ENCODE data around the gene PRMT7. TPM values are rescaled to one million over a fixed set of nuclear protein-coding genes. Genes with fewer than 3 reads are reported as not detected.

PRMT7 gene
- total and polyA plus RNA-seq, 2 of the 8 experiments (the other 6 are each of a cell fraction or from before 2014, with no cell fraction given): 48.2 to 49.3 TPM

GRCh38 chr16:68360956-68361355, 50.1 kb downstream of the PRMT7 start:
- no peak overlapping the region for H3K4me2 ChIP-seq (ENCODE audit: insufficient read depth in 1 of 2, low read depth in 2 of 2, low read length in 2 of 2)
- no peak overlapping the region for H3K4ac ChIP-seq (replicated peaks; ENCODE audit: insufficient read length, low read depth, low read length)
- FAIRE-seq: no peak
- H4K8ac ChIP-seq (ENCODE audit: extremely low read depth, insufficient read depth, low read length): no peak overlapping the region
- TF ChIP-seq CBX5 (IDR thresholded peaks at IDR 0.05; ENCODE audit: low read depth, low read length) (no peak), SP4 (IDR thresholded peaks at IDR 0.05; ENCODE audit: low read length) (no peak), TBP (IDR thresholded peaks at IDR 0.05; ENCODE audit: low read depth, low read length) (no peak), GTF2F1 (IDR thresholded peaks at IDR 0.05; ENCODE audit: borderline replicate concordance, low read depth, low read length) (no peak), BRCA1 (IDR thresholded peaks at IDR 0.05; ENCODE audit: low read depth, low read length) (no peak)
- no peak overlapping the region for H3K9ac ChIP-seq (replicated peaks in 1 of 4; ENCODE audit: extremely low read depth in 1 of 4, low read depth in 3 of 4, low read length in 3 of 4)
- no peak overlapping the region for H3K18ac ChIP-seq (ENCODE audit: extremely low read depth, low read length)
- no peak overlapping the region for H2BK120ac ChIP-seq (replicated peaks; ENCODE audit: low read depth, low read length)
- peaks cover 4 to 17% (median 12%) of the 10 kb centered on the region in 4 experiments; a peak in 4 of 8 replicates for H3K36me3 ChIP-seq (ENCODE audit: control insufficient read depth in 2 of 4, insufficient read depth in 4 of 4, low read length in 3 of 4)
- 89% methylated on average over 14 of the region's 14 CpGs; no CpG with 5 or more reads in 1 of the 2 experiments for WGBS, 2 experiments (ENCODE audit: extremely low coverage in 1 of 2, insufficient coverage in 1 of 2, insufficient read length in 1 of 2, insufficient replicate concordance in 2 of 2, low coverage in 1 of 2, low lambda C conversion rate in 2 of 2, missing lambda C conversion rate in 1 of 2)
- H3K14ac ChIP-seq (ENCODE audit: insufficient read length): no peak overlapping the region
- no peak overlapping the region for H2AK5ac ChIP-seq (ENCODE audit: low read depth, low read length)
- no peaks in the 10 kb centered on the region for H3K27me3 ChIP-seq (replicated peaks in 1 of 4; ENCODE audit: control insufficient read depth in 3 of 4, extremely low read depth in 1 of 4, insufficient read depth in 3 of 4, low read length in 3 of 4)
- peaks cover 0 to under 1% of the 10 kb centered on the region in 2 experiments for H4K20me1 ChIP-seq (replicated peaks in 1 of 2; ENCODE audit: control insufficient read depth in 1 of 2, insufficient read depth in 2 of 2, low read length in 2 of 2)
- no peaks in the 10 kb centered on the region for H3K23me2 ChIP-seq (ENCODE audit: low read depth, low read length)
- H4K5ac ChIP-seq (ENCODE audit: insufficient read length, low read depth, low read length): no peak overlapping the region
- no peaks in the 10 kb centered on the region for H3K79me1 ChIP-seq (ENCODE audit: low read depth, low read length)
- CTCF ChIA-PET (ENCODE audit: partially characterized antibody): interaction anchor here (1.0 to 11.5 kb wide), 10 partner anchors 9 to 161 kb away, joined by 3 to 153 read pairs (median 5); partner anchors contain the start of gene SMPD3
- no peak overlapping the region for H2BK12ac ChIP-seq (ENCODE audit: low read depth, low read length)
- H3K56ac ChIP-seq (replicated peaks; ENCODE audit: insufficient read length, low read depth, low read length): no peak overlapping the region
- no peak overlapping the region for H3K4me3 ChIP-seq (ENCODE audit: extremely low read depth in 1 of 4, insufficient read depth in 2 of 4, low read depth in 3 of 4, low read length in 4 of 4)
- no peak overlapping the region for H2AFZ ChIP-seq (ENCODE audit: low read length)
- POLR2A ChIA-PET (ENCODE audit: partially characterized antibody): interaction anchor here (1.2 to 3.1 kb wide), 10 partner anchors 10 to 98 kb away, joined by 3 to 9 read pairs (median 4); partner anchors contain the start of genes PRMT7, SLC7A6 and SLC7A6OS
- H2BK15ac ChIP-seq (ENCODE audit: low read length): no peak overlapping the region
- H2BK20ac ChIP-seq (ENCODE audit: low read length): no peak overlapping the region
- H3K79me2 ChIP-seq (ENCODE audit: control insufficient read depth in 1 of 2, insufficient read depth in 2 of 2, low read length in 2 of 2): no peaks in the 10 kb centered on the region
- no peak overlapping the region for H3K27ac ChIP-seq (ENCODE audit: low read depth, low read length)
- no peak overlapping the region for H3K23ac ChIP-seq (ENCODE audit: insufficient read length)
- no peak overlapping the region for H2BK5ac ChIP-seq (ENCODE audit: low read depth, low read length)
- peaks cover 0 to 3% (median 3%) of the 10 kb centered on the region in 4 experiments; a peak in 2 of 7 replicates for H3K4me1 ChIP-seq (replicated peaks in 1 of 4; ENCODE audit: control insufficient read depth in 3 of 4, insufficient read depth in 4 of 4, low read length in 3 of 4)
- no peak for DNase-seq (ENCODE audit: low read depth in 1 of 2, low spot score in 2 of 2)
- no peak overlapping the region for H4K91ac ChIP-seq (replicated peaks; ENCODE audit: insufficient read length, low read length)
- H3K9me3 ChIP-seq (ENCODE audit: insufficient read depth in 2 of 2, low read depth in 1 of 2, low read length in 1 of 2): no peaks in the 10 kb centered on the region
